ENCODE results near the gene HEPHL1.

DNA sequence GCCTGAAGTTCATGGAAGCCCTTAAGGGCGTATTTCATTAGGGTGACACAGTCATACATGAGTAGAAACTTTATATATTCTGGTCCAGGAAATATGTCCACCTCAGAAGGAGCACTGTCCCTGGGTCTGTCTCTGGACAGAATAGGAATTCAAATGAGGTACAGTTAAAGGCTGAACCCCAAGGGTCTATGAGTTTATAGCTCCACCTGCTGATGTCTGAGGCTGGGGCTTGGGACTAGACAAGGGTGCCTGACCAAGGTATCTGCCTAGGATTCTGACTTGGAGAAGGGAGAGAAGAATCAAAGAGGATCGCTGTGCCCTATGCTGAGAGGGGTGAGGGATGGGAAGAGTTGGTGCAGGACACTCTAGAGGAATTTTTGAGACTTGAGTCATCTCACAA, 14.9 kb downstream of the HEPHL1 start:
- TF ChIP-seq, protein P1, sequence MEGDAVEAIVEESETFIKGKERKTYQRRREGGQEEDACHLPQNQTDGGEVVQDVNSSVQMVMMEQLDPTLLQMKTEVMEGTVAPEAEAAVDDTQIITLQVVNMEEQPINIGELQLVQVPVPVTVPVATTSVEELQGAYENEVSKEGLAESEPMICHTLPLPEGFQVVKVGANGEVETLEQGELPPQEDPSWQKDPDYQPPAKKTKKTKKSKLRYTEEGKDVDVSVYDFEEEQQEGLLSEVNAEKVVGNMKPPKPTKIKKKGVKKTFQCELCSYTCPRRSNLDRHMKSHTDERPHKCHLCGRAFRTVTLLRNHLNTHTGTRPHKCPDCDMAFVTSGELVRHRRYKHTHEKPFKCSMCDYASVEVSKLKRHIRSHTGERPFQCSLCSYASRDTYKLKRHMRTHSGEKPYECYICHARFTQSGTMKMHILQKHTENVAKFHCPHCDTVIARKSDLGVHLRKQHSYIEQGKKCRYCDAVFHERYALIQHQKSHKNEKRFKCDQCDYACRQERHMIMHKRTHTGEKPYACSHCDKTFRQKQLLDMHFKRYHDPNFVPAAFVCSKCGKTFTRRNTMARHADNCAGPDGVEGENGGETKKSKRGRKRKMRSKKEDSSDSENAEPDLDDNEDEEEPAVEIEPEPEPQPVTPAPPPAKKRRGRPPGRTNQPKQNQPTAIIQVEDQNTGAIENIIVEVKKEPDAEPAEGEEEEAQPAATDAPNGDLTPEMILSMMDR (IDR thresholded peaks at IDR 0.05): no peak
- no peak for TF ChIP-seq POLR2AphosphoS5 (IDR thresholded peaks at IDR 0.05)
